Epithelial cell of esophagus (primary cell): ENCODE results near the gene SCARB1.
A peak's percentile ranks its signal among the peaks of the same experiment; 100 is the strongest.
"Not testable (repeated sequence)": the region's sequence is repeated elsewhere in the genome, so short reads cannot be mapped to it uniquely, and the experiment has no call there.

Experiments used
- DNase-seq: peaks from one replicate; pipeline ENCODE4 v3.0.0; 2010; ENCODE audit warnings: low read depth
- H3K4me3 ChIP-seq: 2 replicates; pipeline ENCODE4 v1.5.1; 2011; ENCODE audit warnings: mild to moderate bottlenecking, low read length, control low read depth
- TF ChIP-seq, protein P1 (sequence below): IDR thresholded peaks from 2 replicates; pipeline ENCODE4 v1.5.1; 2011; ENCODE audit warnings: low read depth, mild to moderate bottlenecking, low read length, control low read depth, inconsistent platforms; ENCODE audit not compliant: insufficient read depth; ENCODE audit errors: missing control alignments

Gene SCARB1, protein sequence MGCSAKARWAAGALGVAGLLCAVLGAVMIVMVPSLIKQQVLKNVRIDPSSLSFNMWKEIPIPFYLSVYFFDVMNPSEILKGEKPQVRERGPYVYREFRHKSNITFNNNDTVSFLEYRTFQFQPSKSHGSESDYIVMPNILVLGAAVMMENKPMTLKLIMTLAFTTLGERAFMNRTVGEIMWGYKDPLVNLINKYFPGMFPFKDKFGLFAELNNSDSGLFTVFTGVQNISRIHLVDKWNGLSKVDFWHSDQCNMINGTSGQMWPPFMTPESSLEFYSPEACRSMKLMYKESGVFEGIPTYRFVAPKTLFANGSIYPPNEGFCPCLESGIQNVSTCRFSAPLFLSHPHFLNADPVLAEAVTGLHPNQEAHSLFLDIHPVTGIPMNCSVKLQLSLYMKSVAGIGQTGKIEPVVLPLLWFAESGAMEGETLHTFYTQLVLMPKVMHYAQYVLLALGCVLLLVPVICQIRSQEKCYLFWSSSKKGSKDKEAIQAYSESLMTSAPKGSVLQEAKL

DNA sequence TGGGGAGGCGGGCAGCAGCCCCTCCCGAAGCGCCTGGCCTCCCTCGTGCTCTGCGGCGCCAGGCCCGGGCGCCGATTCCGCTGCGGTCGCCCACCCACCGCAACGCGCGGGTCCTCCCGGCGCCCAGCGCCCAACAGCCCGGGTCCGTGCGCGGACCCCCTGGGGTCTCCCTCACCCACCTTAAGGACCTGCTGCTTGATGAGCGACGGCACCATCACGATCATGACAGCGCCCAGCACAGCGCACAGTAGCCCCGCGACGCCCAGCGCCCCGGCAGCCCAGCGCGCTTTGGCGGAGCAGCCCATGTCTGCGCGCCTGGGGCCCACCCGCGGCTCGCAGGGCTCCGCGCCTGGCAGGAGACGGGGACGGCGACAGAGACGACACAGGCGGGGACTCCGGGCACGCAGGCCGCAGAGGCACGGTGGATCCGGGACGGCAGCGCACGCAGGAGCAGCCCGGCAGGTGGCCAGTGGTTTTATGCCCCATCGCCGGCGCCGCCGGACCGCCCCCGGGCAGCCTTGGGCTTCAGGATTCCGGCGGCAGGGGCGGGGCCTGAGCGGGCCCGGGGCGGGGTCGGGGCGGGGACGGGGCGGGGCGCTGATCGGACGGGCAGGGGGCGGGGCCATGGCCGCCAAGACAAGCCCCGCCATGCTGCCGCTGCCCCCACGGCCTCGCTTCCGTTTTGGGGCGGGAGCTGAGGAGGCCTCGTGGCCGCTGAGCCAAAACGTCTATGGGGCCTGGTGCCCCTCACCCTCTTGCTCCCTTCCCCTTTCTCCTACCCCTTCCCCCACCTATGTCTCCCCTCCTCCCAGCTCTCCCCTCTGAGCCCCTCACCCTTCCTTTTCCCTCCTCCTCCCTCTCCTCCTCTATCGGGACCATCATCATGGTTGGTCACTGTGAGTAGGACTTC is at the start of gene SCARB1:
TSS of gene SCARB1 (minus strand) at position 449 of the 910 bp plus-strand sequence. CDS start at position 305, 144 bp downstream.
- TF ChIP-seq, protein P1, sequence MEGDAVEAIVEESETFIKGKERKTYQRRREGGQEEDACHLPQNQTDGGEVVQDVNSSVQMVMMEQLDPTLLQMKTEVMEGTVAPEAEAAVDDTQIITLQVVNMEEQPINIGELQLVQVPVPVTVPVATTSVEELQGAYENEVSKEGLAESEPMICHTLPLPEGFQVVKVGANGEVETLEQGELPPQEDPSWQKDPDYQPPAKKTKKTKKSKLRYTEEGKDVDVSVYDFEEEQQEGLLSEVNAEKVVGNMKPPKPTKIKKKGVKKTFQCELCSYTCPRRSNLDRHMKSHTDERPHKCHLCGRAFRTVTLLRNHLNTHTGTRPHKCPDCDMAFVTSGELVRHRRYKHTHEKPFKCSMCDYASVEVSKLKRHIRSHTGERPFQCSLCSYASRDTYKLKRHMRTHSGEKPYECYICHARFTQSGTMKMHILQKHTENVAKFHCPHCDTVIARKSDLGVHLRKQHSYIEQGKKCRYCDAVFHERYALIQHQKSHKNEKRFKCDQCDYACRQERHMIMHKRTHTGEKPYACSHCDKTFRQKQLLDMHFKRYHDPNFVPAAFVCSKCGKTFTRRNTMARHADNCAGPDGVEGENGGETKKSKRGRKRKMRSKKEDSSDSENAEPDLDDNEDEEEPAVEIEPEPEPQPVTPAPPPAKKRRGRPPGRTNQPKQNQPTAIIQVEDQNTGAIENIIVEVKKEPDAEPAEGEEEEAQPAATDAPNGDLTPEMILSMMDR, result no peak
- H3K4me3 ChIP-seq, result peak within 1 kb of the TSS; percentile 55
- peak; percentile 84 for DNase-seq

DNA sequence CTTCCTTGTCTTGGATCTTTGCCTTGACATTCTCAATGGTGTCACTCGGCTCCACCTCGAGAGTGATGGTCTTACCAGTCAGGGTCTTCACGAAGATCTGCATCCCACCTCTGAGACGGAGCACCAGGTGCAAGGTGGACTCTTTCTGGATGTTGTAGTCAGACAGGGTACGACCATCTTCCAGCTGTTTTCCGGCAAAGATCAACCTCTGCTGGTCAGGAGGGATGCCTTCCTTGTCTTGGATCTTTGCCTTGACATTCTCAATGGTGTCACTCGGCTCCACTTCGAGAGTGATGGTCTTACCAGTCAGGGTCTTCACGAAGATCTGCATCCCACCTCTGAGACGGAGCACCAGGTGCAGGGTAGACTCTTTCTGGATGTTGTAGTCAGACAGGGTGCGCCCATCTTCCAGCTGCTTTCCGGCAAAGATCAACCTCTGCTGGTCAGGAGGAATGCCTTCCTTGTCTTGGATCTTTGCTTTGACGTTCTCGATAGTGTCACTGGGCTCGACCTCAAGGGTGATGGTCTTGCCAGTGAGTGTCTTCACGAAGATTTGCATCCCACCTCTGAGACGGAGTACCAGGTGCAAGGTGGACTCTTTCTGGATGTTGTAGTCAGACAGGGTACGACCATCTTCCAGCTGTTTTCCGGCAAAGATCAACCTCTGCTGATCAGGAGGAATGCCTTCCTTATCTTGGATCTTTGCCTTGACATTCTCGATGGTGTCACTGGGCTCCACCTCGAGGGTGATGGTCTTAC is 49.0 kb upstream of the SCARB1 start:
- not testable (repeated sequence) for DNase-seq
- peak overlapping the region; percentile 99 for H3K4me3 ChIP-seq

DNA sequence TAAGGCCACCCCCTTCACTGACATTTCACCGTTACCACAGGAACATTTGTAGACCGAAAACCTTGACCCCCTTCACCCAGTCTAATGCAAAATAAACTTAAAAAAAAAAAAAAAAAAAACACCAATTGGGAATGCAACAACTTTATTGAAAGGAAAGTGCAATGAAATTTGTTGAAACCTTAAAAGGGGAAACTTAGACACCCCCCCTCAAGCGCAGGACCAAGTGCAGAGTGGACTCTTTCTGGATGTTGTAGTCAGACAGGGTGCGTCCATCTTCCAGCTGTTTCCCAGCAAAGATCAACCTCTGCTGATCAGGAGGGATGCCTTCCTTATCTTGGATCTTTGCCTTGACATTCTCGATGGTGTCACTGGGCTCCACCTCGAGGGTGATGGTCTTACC is 47.9 kb upstream of the SCARB1 start:
- H3K4me3 ChIP-seq, result peak overlapping the region; percentile 50
- not testable (repeated sequence) for DNase-seq

DNA sequence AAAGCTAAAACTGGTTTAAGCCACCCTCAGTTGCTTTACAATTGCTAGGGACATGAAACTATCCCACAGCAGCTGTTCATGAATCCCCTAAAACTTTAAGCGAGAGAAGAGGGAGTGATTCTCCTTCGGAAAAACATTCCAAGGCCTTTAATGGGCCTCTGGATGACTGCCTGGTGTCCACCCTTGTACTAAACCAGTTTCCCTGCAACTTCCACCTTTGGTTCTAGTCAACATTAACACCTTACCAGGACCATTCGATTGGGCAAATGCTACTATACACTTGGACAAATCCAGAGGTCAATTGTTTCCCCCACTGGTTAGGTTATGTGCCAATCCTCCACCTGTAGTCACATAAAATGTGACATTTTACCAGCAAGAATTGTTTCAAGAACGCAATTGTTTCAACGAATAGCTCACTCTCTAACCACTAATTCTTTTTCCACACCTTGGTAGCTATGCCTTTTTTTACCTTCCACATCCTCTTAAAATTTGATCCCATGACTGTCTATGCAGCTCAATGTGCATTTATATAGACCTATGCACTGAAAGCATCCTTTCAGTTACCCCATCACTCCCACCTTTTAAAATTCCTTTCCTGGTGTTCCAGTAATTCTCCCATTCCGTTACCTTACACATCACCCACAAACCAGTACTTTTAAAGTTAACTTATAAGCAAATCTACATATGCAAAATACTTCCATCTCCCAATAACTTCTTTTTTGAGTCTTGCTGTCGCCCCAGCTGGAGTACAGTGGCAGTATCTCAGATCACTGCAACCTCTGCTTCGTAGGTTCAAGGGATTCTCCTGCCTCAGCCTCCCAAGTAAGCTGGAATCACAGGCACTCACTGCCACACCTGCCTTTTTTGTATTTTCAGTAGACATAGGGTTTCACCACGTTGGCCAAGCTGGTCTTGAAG is 47.2 kb upstream of the SCARB1 start:
- peak overlapping the region; percentile 50 for H3K4me3 ChIP-seq
- TF ChIP-seq, protein P1, result no peak
- peak; percentile 78 for DNase-seq

DNA sequence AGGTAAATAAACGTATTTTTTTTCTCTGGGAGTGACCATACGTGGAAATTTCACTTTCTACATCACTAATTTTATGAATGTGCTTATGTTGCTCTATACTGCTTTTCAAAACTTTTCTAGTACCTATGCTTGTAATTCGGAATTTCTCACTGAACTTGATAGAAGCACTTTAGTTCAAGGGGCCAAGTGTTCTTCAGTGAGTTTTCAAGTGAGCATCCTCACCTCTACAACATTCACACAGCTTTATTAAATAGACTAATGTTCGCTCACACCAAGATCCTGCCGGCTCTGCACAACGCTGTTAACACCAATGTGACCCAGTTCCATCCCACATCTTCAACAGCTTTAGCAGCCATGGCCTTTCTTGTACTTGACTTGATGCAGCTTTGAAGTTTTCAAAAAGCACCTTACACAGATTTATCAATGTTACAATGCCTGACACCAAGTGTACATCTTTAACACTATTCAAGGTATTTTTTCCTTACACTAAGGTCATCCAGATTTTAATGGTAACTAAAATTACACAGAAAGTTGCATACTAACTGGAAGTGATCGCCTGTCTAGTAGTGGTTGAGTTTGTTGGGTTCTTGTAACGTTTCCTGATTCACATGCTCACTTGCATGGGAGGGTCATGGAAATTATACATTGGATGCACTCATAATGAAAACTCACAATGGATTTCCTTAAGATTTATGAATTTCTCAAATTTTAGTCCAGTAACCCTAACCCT is 46.3 kb upstream of the SCARB1 start:
- DNase-seq, result peak; percentile 79
- TF ChIP-seq, protein P1, result no peak

DNA sequence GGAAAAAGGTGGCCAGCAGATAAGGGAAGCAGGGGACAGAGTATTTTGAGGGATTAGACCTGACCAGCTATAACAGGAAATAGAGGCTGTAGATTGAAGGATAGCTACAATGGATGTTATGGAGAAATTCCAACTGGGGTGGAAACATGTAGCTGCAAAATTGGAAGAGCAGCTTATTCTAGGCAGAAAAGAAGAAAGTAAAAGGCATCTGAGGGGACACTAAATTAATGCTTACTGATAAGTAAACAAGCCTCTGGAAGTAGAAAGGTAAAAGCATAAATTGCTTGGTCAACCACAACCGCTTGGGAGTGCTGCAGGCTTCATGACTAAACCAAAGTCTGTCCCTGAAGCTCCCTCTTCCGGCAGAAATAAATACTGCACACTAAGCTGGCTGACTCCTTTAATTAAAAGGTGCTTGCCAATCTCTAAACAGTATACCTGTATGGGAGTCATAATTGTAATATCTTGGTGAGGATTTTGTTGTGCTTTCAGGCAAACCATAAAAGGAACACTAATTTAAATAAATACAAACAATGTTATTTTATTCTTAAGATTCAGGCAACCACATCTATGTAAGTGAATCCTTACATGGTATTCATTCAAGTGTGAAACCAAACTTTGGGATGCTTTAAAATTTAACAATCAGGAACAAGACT is 43.1 kb upstream of the SCARB1 start:
- no peak overlapping the region for H3K4me3 ChIP-seq
- TF ChIP-seq, protein P1, result peak; percentile 100
- peak; percentile 95 for DNase-seq

More for the DNA sequence above, 46.3 kb upstream of the SCARB1 start:
- no peak overlapping the region for H3K4me3 ChIP-seq
